Measurements from ENCODE around the gene WDR19.

DNA sequence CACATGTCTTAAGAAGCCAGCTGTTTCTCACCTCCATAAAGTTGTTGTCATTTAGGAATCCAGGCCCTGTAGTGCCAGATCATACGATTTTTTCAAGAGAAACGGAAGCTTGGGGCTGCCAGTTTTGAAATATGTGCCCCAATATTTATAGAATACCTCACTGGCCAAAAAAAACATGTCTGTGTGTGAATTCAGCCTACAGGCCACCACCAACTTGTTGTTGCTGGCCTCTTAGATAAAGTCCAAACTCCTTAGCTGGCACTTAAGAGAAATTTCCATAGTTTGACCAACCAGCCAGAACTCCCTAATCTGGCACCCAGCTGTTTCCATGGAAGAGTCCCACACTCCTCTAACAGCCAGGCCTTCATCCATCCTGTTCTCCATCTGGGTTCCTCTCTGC is 74.1 kb downstream of the WDR19 start:
- TF ChIP-seq, protein P1, sequence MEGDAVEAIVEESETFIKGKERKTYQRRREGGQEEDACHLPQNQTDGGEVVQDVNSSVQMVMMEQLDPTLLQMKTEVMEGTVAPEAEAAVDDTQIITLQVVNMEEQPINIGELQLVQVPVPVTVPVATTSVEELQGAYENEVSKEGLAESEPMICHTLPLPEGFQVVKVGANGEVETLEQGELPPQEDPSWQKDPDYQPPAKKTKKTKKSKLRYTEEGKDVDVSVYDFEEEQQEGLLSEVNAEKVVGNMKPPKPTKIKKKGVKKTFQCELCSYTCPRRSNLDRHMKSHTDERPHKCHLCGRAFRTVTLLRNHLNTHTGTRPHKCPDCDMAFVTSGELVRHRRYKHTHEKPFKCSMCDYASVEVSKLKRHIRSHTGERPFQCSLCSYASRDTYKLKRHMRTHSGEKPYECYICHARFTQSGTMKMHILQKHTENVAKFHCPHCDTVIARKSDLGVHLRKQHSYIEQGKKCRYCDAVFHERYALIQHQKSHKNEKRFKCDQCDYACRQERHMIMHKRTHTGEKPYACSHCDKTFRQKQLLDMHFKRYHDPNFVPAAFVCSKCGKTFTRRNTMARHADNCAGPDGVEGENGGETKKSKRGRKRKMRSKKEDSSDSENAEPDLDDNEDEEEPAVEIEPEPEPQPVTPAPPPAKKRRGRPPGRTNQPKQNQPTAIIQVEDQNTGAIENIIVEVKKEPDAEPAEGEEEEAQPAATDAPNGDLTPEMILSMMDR (conservative IDR thresholded peaks at IDR 0.05; ENCODE audit: low read depth, low read length), result no peak
- no peak for TF ChIP-seq FOS (IDR thresholded peaks at IDR 0.05; ENCODE audit: low read depth, low read length)

Data from IMR-90 (cell line).